ENCODE results near the gene EVX2.

The EVX2 gene

GRCh38 chr2:176122052-176122682, 38.4 kb upstream of the EVX2 start:
- DNase-seq (ENCODE audit: low spot score), result no peak

DNA sequence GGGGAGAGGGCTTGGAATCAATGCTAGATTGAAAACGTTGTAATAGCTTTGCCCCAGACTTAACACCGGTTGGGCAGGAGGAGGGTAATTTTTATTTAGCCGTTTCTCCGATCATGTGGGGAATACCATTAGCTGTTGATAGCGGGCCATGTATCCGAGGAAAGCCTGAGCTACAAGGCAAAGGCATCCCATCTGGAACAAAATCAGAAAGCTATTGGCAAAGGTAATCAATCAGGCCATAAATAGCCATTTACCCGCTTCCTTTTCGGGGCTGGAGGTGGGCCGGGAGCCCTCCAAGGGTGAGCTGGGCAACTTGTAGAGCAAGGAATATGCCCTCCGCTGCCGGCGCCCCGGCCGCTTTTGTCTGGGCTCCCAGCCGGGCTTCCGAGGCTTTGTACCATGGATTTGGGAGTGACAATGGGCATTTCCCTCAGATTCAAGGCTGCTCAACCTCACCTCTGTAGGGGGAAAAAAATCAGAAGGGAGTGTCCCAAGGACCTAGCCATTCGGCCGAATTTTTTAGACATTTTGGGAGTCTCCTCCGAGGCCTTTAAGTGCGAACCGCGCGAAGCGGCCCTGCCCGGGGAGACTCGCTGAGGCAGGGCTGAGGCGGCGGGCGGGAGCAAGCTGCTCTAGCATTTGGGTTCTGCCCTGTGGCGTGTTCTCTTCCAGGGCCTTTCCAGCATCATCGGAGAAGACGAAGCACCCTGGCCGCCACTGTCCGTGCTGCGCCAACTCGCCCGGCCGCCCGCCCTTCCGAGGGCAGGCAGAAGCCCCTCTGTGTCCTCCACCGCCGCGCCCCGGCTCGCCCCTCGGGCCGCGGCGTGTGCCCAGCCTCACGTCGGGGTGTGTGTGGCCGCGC, 37.7 kb upstream of the EVX2 start:
- DNase-seq (ENCODE audit: low spot score), result no peak

- no peak for DNase-seq (ENCODE audit: low spot score)
Observed at GRCh38 chr2:176120364-176121189, 36.8 kb upstream of the EVX2 start.

DNA sequence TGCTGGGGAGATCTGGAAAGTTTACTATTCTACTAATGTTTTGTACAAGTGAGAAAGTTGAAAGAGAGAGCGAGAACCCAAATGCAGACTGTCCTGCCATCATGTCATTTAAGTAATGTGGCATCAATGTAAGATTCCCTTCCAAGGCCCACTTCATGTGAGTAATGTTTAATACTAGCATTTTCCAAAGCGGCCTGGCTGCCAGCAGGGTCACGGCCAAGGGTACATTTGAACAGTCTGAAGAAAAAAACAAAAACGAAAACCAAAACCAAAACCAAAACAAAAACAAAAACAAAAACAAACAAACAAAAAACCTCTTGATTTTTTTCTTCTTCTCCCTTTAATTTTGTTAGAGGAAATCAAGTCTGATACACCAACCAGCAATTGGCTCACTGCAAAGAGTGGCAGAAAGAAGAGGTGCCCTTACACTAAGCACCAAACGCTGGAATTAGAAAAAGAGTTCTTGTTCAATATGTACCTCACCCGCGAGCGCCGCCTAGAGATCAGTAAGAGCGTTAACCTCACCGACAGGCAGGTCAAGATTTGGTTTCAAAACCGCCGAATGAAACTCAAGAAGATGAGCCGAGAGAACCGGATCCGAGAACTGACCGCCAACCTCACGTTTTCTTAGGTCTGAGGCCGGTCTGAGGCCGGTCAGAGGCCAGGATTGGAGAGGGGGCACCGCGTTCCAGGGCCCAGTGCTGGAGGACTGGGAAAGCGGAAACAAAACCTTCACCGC, 35.0 kb upstream of the EVX2 start:
- no peak for DNase-seq (ENCODE audit: low spot score)

GRCh38 chr2:176117823-176118371, 34.1 kb upstream of the EVX2 start:
- DNase-seq (ENCODE audit: low spot score), result no peak

DNA sequence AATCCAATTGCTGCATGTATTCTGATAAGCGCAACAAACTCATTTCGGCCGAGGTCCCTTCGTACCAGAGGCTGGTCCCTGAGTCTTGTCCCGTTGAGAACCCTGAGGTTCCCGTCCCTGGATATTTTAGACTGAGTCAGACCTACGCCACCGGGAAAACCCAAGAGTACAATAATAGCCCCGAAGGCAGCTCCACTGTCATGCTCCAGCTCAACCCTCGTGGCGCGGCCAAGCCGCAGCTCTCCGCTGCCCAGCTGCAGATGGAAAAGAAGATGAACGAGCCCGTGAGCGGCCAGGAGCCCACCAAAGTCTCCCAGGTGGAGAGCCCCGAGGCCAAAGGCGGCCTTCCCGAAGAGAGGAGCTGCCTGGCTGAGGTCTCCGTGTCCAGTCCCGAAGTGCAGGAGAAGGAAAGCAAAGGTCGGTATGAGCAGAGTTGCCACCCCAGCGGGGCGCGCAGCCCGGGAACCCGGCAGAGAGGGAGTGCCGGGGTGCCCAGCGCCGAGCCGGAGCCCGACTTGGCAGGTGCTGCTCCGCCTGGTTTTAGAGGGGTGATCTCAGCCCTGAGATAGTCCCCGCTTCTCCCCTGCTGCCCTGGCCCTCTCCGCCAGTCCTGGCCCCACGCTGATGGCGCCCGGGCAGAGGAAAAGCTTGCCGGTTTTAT, 33.5 kb upstream of the EVX2 start:
- DNase-seq (ENCODE audit: low spot score), result no peak

- no peak for DNase-seq (ENCODE audit: low spot score)
Observed at GRCh38 chr2:176115883-176116813, 32.4 kb upstream of the EVX2 start, which contains the start of gene HOXD10. Gene HOXD10, plus strand, starts transcription at chr2:176116778. Its CDS starts 56 bp downstream, at chr2:176116834.

DNA sequence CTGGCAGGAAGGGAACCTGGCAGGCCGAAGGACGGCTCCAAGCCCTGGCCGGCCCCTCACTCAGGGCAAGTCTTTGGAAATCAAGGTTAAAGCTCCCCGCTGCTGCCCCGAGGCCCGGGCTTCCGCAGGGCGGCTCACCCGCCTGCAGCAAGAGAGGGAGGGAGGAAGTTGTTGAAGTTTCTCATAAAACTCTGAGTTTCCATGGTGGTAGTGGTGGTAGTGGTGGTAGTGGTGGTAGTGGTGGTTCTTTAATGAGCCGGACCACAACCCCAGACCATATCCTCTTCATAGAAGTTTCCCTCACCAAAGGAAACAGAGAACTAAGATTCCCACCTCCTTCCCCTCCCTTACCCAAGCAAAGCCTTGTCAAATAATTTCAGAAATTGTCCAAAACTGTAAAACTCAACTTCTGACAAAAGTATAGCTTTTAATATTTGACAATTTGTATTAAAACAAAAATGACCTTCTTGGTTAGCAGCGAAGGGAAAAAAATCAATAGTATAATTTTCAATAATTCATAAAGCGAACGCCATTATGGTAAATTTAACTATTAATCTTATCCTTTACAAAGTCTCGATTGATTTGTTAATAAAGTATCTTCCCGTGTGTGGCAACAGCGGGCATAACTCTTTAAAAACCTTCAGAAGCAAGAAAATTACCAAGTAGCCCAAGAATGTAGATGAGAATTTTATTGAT, 31.3 kb upstream of the EVX2 start:
- DNase-seq (ENCODE audit: low spot score), result no peak

DNA sequence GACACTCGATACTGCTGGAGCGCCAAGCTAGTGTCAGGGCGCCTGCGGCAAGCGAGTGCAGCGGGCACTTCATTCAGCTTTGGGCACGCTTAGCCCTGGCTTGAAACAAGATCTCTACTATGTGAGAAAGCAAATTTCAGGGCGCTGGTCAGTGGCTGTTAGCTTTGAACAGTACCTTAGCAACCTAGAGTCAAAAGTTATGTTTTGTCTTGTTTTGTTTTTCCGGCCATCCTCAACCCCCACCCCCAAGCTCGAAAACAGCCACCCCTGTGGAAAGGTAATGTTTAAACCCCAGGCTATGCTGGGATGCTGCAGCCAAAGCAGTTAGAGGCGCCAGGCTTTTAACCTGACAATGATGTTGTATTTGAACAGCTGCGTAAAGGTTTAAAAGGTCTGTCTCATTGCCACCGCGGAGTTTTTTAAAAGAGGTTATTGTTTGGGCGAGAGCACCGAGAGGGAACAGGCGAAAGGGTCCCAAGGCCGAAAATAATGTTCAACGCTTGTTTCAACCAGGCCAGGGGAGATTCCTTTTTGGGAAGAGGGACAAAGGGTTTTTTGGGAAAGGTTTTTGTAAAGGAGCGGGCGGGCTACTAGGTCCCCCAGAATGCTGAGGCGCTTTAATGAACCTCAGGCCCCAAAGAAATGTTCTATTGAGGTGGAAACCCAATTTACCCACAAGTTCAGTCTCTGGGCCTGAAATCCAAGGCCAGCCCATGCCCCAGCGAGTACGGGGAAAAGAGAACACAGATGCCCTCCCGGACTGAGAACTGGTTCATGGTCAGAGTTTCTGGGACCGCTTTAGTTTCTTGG, 30.6 kb upstream of the EVX2 start:
- no peak for DNase-seq (ENCODE audit: low spot score)

DNA sequence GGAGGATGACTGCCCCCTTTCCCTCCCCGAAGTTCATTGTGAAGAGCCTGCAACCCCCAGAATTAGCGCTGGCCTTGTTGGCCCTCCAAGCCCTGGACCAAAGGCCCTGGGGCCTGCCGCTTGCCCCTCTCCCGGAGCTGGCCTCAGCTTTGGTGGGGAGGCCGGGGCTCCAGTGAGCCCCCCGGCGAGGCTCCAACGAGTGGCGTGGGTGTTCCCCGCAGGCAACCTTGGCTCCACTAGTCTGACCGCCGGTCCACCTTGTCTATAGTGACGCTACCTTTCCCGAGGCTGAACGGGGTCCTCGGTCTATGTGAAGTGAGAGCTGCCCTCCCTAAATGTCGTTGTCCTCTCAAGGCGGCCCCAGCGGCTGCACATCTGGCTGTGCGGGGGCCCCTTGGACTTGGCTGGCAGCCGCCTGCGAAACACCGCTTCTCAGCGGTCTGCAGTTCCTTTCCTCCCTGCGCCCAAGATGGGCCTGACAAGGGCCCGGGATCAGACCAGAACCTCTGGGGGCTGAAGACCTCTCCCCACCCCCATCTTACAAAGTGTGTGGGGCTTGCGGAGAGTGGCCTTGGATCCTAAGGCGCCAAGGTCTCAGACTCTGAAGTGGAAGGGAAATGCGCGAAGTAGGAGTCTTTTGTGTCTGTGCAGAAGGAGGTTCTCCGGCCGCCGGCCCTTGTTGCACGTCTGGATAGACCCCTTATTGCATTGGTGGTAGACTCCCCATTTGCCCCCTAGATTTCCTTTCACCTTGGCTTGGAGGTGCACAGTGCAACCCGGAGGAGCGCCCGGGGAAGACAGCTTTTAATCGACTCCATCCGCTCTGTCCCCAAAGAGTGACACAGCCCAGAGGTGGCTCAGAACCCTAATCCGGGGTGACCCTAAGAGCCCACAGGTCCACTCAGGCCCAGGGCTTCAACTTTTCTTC, 28.9 kb upstream of the EVX2 start:
- no peak for DNase-seq (ENCODE audit: low spot score)

DNA sequence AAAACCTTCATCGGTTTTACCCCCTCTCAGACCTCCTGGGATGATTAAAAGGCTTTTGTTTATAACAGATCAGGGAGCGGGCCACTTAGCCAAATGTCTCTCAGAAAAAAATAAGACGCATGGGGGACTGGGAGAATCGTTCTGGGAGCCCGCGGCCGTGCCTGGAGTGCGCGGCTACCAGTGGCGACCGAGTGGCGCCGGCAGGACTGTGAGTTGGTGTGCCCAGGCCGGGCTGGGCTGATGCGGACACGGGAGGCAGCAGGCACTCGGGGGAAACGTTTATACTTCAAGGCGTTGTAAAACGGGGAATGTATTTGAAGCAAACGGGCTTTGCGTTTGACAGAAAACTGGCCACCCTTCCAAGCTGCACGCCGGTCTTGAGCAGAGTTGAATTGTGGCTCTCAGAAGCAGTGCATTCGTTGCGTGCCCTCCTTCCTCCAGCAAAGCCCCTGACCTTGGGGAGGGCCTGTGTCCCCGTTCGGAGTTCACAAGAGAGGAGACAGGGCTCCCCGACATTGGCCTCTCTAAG, 28.1 kb upstream of the EVX2 start:
- no peak for DNase-seq (ENCODE audit: low spot score)

DNA sequence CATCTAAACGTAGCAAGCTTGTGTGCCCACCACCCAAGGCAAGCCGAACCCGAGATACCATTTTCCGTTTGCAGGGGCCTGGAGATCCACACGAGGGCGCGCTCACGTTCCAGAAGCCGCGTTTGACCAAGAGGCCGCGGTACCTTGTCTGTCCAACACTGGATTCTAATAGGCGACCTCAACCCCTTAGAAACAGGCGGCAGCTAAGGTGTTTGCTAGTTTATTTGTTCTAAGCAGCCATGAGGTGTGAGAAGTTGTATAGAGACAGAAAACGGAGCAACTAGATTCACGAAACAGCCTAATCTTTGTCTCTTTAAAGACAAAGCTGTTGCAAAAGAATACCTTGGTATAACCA, 27.5 kb upstream of the EVX2 start:
- no peak for DNase-seq (ENCODE audit: low spot score)

DNA sequence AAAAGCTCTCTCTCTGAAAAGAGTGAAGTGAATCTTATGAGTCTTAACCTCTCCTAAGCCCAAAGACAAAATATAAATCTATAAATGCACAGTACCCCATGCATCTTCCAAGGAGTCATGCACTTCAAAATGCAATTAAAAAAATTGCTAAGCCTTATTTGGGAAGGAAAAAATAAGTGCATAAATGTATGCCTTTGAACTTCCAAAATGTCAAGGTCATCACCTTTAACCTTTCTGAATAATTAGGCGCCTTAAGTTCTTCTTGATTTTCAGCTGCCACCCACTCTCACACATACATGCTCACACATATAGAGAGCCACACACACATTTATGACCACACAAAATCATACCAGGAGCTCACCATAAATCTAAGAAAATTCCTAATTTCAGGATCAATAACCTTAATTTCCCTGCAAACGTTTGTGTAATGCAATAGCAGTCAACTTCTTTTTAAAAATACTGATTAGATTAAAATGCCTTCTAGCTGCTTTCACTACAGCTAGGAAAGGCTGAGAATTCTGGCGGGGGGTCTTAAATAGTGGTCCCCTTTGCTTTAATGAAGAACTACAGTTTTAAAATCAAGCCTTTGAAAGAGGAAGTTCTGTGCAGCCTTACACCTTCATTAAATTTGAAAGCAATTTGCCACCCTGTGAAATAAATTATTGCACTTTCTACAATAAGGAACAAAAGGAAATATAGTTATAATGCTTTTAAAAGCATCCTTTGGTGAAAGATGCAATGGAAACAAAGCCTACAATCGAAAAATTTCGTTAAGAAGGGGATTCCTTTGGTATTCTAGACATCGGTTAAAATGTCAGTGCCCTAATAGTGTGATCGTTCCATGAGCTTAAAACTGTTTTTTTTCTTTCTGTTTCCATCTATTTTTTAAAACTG, 26.9 kb upstream of the EVX2 start:
- DNase-seq (ENCODE audit: low spot score), result no peak

DNA sequence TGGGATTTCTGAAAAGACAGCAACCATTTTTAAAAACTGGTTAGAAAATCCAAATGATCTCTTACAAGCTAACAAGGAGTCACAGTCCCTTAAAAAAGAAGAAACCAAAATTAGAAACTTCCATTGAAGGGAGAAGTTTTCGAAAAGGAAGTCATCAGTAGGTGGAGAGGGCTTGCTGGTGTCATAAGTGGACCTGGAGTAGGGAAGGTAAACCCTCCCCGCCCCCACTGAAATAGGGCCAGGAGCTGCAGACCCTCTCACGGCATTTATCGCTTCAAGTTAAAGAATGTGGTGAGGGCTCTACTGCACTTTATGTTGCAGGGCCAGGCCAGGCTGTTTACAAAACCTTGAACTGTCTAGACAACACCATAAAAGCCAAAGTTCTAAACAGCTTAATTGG, 26.2 kb upstream of the EVX2 start:
- no peak for DNase-seq (ENCODE audit: low spot score)

DNA sequence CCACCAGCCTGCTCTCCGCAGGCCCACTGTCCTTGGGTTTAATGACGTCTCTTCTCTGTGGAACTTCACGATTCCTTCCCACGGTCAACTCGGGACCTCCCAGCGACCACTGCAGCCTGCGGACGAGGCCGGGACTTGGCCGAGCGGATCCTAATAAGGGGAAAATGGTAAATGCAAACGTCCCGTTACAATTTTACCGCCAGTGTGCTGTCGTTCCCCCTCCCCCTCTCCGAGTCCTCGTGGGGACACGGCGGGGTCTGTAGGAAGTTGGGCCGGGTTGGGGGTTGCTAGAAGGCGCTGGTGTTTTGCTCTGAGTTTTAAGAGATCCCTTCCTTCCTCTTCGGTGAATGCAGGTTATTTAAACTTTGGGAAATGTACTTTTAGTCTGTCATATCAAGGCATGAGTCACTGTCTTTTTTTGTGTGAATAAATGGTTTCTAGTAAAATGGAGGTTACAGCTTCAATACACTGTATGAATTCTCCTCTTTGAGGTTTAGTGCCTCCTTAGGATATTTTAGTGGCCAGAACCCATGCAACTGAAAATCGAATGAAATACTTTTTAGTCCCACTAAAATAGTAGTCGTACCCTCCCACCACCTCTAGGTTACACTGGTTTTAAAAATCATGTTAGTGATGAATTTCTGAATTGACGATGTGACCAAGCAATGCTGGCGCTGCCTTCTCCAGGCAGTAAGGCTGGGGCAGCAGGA, 25.6 kb upstream of the EVX2 start:
- no peak for DNase-seq (ENCODE audit: low spot score)

Data from putamen (tissue), 1 donor.